HK-2 (cell line): Measurements from ENCODE around the gene CPVL.
A peak's percentile ranks its signal among the peaks of the same experiment; 100 is the strongest.

Source experiments
- DNase-seq: peaks from one replicate; pipeline ENCODE4 v3.0.0-alpha.2; 2018; ENCODE audit not compliant: unreplicated experiment

CPVL gene

GRCh38 chr7:29044554-29044953 is 101.8 kb downstream of the CPVL start:
- no peak for DNase-seq

- no peak for DNase-seq
These were observed 102.8 kb downstream of the CPVL start for GRCh38 chr7:29043576-29043975.

- DNase-seq: no peak
These were observed 103.5 kb downstream of the CPVL start for GRCh38 chr7:29042824-29043231.

- DNase-seq: no peak
These were observed 104.3 kb downstream of the CPVL start for GRCh38 chr7:29041991-29042390.

- no peak for DNase-seq
These were observed 105.8 kb downstream of the CPVL start for GRCh38 chr7:29040579-29040925.

GRCh38 chr7:29039821-29040578 is 106.3 kb downstream of the CPVL start:
- DNase-seq: no peak

- no peak for DNase-seq
These were observed 107.9 kb downstream of the CPVL start for GRCh38 chr7:29038463-29038862.

GRCh38 chr7:29035044-29035740 is 111.1 kb downstream of the CPVL start:
- peak; percentile 33 for DNase-seq

- DNase-seq: no peak
These were observed 112.8 kb downstream of the CPVL start for GRCh38 chr7:29033584-29033983.

- DNase-seq: no peak
These were observed 114.2 kb downstream of the CPVL start for GRCh38 chr7:29032146-29032545.

- DNase-seq: no peak
These were observed 115.5 kb downstream of the CPVL start for GRCh38 chr7:29030781-29031275.

GRCh38 chr7:29022291-29022988 is 123.9 kb downstream of the CPVL start:
- no peak for DNase-seq

- no peak for DNase-seq
These were observed 126.4 kb downstream of the CPVL start for GRCh38 chr7:29019896-29020295.

GRCh38 chr7:29019387-29019786 is 127.0 kb downstream of the CPVL start:
- DNase-seq: no peak

- no peak for DNase-seq
These were observed 128.6 kb downstream of the CPVL start for GRCh38 chr7:29017713-29018112.

GRCh38 chr7:29014725-29015124 is 131.6 kb downstream of the CPVL start:
- DNase-seq: no peak

- no peak for DNase-seq
These were observed 132.4 kb downstream of the CPVL start for GRCh38 chr7:29013931-29014330.

- DNase-seq: no peak
These were observed 133.1 kb downstream of the CPVL start for GRCh38 chr7:29013082-29013695.

GRCh38 chr7:29009947-29010346 is 136.4 kb downstream of the CPVL start:
- DNase-seq: no peak

- no peak for DNase-seq
These were observed 137.7 kb downstream of the CPVL start for GRCh38 chr7:29008590-29008989.

GRCh38 chr7:29007127-29007526 is 139.2 kb downstream of the CPVL start:
- no peak for DNase-seq

- no peak for DNase-seq
These were observed 140.5 kb downstream of the CPVL start for GRCh38 chr7:29005829-29006228.
